GM23338 (cell line): ENCODE results near the gene MAD1L1.

Experiments used
- EZH2 ChIP-seq: fragments of 200-600 bp; sonication (generic); IDR thresholded peaks from one replicate; pipeline ENCODE4 v1.8.0; 2017; ENCODE audit warnings: antibody characterized with exemption, mild to moderate bottlenecking, low read depth; ENCODE audit not compliant: unreplicated experiment
- EZH2phosphoT487 ChIP-seq: fragments of 200-600 bp; sonication (generic); IDR thresholded peaks from one replicate; pipeline ENCODE4 v1.8.1; 2018; ENCODE audit warnings: antibody characterized with exemption; ENCODE audit not compliant: unreplicated experiment
- TF ChIP-seq, protein P1 (sequence below), 2 experiments: fragments of 200-600 bp in 1 of 2; sonication (generic) in 1 of 2; conservative IDR thresholded peaks; 2 replicates each; pipeline versions ENCODE4 v1.5.1 to v1.6.1; 2016 to 2017; ENCODE audit warnings: antibody characterized with exemption in 2 of 2, low read depth in 2 of 2, mild to moderate bottlenecking in 2 of 2, moderate library complexity in 1 of 2
- TF ChIP-seq, protein P2 (sequence below): IDR thresholded peaks from one replicate; pipeline ENCODE4 v1.6.1; 2018; ENCODE audit warnings: antibody characterized with exemption; ENCODE audit not compliant: unreplicated experiment

DNA sequence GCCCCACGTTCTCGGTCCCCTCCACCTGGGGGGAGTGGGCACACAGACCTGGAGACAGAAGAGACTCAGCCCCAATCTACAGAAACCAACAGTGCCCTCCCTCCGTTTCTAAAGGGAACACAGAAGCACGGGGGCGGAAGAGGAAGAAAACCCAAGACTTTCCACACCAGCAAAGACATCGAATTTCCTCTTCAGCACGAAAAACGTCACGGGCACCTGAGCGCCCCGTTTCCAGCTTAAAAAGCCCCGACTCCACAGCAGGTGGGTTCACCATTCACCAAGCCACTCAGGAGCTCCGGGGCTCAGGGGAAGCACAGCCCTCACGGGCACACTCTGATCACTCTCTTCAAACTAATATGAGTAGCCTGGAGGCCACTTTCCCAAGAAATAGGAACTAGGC lies 28.9 kb upstream of the MAD1L1 start:
- TF ChIP-seq EZH2phosphoT487 (no peak), EZH2 (no peak)
- TF ChIP-seq, protein P1, sequence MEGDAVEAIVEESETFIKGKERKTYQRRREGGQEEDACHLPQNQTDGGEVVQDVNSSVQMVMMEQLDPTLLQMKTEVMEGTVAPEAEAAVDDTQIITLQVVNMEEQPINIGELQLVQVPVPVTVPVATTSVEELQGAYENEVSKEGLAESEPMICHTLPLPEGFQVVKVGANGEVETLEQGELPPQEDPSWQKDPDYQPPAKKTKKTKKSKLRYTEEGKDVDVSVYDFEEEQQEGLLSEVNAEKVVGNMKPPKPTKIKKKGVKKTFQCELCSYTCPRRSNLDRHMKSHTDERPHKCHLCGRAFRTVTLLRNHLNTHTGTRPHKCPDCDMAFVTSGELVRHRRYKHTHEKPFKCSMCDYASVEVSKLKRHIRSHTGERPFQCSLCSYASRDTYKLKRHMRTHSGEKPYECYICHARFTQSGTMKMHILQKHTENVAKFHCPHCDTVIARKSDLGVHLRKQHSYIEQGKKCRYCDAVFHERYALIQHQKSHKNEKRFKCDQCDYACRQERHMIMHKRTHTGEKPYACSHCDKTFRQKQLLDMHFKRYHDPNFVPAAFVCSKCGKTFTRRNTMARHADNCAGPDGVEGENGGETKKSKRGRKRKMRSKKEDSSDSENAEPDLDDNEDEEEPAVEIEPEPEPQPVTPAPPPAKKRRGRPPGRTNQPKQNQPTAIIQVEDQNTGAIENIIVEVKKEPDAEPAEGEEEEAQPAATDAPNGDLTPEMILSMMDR (conservative IDR thresholded peaks at IDR 0.05; ENCODE audit: low read depth in 2 of 2), result no peak
- TF ChIP-seq, protein P2, sequence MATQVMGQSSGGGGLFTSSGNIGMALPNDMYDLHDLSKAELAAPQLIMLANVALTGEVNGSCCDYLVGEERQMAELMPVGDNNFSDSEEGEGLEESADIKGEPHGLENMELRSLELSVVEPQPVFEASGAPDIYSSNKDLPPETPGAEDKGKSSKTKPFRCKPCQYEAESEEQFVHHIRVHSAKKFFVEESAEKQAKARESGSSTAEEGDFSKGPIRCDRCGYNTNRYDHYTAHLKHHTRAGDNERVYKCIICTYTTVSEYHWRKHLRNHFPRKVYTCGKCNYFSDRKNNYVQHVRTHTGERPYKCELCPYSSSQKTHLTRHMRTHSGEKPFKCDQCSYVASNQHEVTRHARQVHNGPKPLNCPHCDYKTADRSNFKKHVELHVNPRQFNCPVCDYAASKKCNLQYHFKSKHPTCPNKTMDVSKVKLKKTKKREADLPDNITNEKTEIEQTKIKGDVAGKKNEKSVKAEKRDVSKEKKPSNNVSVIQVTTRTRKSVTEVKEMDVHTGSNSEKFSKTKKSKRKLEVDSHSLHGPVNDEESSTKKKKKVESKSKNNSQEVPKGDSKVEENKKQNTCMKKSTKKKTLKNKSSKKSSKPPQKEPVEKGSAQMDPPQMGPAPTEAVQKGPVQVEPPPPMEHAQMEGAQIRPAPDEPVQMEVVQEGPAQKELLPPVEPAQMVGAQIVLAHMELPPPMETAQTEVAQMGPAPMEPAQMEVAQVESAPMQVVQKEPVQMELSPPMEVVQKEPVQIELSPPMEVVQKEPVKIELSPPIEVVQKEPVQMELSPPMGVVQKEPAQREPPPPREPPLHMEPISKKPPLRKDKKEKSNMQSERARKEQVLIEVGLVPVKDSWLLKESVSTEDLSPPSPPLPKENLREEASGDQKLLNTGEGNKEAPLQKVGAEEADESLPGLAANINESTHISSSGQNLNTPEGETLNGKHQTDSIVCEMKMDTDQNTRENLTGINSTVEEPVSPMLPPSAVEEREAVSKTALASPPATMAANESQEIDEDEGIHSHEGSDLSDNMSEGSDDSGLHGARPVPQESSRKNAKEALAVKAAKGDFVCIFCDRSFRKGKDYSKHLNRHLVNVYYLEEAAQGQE, result no peak
